Neural progenitor cell (in vitro differentiated cells): Measurements from ENCODE around the gene RAB1A.

Experiments used
- CTCF ChIP-seq: fragments of 200-600 bp; sonication (generic); IDR thresholded peaks from 2 replicates; pipeline ENCODE4 v1.5.1; 2017; ENCODE audit warnings: antibody characterized with exemption, mild to moderate bottlenecking
- EZH2 ChIP-seq: fragments of 200-600 bp; sonication (generic); IDR thresholded peaks from 2 replicates; pipeline ENCODE4 v1.6.1; 2017; ENCODE audit warnings: antibody characterized with exemption, mild to moderate bottlenecking, moderate library complexity

GRCh38 chr2:65158557-65158956 lies 28.7 kb upstream of the RAB1A start:
- no peak for TF ChIP-seq CTCF
- TF ChIP-seq EZH2, result no peak
